Measurements from ENCODE around the gene NRAP.

Gene NRAP

DNA sequence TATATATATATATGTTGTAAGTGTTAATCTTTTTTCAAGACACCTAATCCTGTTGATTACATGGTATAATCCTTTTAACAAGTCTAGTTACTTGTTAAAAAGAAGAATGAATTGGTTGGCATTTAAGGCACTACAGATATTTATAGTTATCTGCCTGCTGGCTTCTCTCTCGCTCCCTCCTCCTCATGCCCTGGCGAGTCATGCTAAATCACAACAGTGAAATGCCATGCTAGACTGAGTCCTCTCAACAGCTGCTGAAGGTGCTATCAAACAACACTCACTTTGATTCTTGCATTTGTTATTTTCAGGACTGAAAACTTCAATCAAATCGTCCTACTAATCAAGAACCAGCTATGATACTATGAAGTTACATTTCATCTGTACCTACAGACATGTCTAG is 15.4 kb downstream of the NRAP start:
- Histone ChIP-seq H3K4me1 (ENCODE audit: insufficient read depth, low read length, severe bottlenecking) (no peaks in the 10 kb centered on the region), H4K20me1 (ENCODE audit: insufficient read depth, low read length) (no peaks in the 10 kb centered on the region), H3K27me3 (ENCODE audit: insufficient read depth, low read length) (no peaks in the 10 kb centered on the region; the same call in none of the 2 replicates), H3K9ac (ENCODE audit: low read length) (no peak overlapping the region), H3K4me2 (ENCODE audit: low read length) (no peak overlapping the region), H2AFZ (ENCODE audit: low read length) (no peak overlapping the region), H3F3A (ENCODE audit: insufficient read depth, low read length) (no peaks in the 10 kb centered on the region), H3K36me3 (ENCODE audit: insufficient read depth, low read length) (no peaks in the 10 kb centered on the region), H3K27ac (ENCODE audit: low read depth, low read length, poor library complexity, severe bottlenecking) (no peak overlapping the region), H3K9me2 (ENCODE audit: low read depth, low read length) (no peaks in the 10 kb centered on the region), H3K79me2 (ENCODE audit: insufficient read depth, low read length) (no peaks in the 10 kb centered on the region), H3K4me3 (ENCODE audit: low read depth, low read length, poor library complexity, severe bottlenecking) (no peak overlapping the region), H3K9me3 (ENCODE audit: low read length) (no peaks in the 10 kb centered on the region)
- no peak for TF ChIP-seq EZH2 (IDR thresholded peaks at IDR 0.05; ENCODE audit: borderline replicate concordance, low read length)
- TF ChIP-seq, protein P1, sequence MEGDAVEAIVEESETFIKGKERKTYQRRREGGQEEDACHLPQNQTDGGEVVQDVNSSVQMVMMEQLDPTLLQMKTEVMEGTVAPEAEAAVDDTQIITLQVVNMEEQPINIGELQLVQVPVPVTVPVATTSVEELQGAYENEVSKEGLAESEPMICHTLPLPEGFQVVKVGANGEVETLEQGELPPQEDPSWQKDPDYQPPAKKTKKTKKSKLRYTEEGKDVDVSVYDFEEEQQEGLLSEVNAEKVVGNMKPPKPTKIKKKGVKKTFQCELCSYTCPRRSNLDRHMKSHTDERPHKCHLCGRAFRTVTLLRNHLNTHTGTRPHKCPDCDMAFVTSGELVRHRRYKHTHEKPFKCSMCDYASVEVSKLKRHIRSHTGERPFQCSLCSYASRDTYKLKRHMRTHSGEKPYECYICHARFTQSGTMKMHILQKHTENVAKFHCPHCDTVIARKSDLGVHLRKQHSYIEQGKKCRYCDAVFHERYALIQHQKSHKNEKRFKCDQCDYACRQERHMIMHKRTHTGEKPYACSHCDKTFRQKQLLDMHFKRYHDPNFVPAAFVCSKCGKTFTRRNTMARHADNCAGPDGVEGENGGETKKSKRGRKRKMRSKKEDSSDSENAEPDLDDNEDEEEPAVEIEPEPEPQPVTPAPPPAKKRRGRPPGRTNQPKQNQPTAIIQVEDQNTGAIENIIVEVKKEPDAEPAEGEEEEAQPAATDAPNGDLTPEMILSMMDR (IDR thresholded peaks at IDR 0.05; ENCODE audit: low read length), result no peak

DNA sequence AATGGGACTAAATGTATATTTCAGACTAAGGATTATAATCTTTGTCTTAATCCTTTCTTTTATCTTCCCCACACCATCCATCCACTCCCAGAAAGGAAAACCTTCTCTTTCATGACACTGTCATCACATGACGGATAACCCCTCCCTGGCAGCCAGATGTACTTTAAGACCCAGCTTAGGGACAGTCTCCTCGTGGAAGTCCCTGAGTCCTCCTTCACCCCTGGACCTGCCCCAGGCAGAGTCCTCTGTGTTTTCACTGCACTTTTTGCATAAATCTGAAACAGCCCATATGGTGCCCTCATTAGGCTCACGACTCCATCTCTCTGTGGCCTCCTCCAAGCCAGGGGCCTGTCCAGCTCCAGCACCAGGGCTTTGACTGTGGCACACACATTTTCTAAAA is 16.0 kb downstream of the NRAP start:
- H4K20me1 ChIP-seq (ENCODE audit: insufficient read depth, low read length), result no peaks in the 10 kb centered on the region
- no peak overlapping the region for H2AFZ ChIP-seq (ENCODE audit: low read length)

DNA sequence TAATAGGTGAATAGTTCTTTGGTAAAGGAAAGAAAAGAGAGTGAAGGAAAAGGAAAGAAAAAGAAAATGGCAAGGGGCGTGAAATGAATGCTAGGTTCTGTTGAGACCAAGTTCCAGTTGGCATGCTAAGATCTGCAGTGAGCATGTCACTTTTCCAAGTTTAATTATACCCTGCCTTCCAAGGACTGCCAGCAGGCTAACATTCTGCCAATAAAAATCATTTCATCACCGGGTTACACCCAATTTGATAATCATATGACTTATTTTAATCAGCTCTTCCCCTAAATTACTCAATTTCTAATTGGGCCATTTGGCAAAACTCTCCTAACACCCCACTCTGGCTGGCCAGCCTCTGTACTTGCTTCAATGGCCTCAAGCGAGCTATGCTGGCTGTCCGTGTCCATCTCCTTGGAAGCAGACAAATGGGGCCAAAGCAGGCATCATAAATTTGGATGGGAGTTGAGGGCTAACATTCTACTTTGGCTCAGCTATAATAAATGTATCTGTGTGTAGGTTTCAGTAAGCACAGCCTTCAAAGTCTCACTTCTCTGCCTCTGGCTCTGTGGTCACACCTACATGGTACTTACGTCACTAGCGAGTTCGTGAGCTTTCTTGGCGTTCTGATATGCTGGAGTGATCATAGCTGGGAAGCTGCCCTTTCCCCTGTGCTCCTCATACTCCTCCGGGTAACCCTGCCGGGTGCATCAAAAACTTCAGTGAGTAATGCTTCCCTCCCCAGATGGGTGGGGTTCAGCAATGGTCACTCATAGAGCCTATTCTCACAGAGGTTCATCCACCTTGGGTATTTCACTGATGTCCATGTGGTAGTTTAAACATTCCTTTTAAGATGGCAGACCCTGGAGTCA is 17.3 kb downstream of the NRAP start:
- Histone ChIP-seq H3K4me2 (ENCODE audit: low read length) (no peak overlapping the region), H3K9me3 (ENCODE audit: low read length) (no peaks in the 10 kb centered on the region), H3F3A (ENCODE audit: insufficient read depth, low read length) (no peaks in the 10 kb centered on the region), H3K4me1 (ENCODE audit: insufficient read depth, low read length, severe bottlenecking) (no peaks in the 10 kb centered on the region), H3K36me3 (ENCODE audit: insufficient read depth, low read length) (no peaks in the 10 kb centered on the region), H3K9ac (ENCODE audit: low read length) (no peak overlapping the region), H4K20me1 (ENCODE audit: insufficient read depth, low read length) (no peaks in the 10 kb centered on the region), H3K79me2 (ENCODE audit: insufficient read depth, low read length) (no peaks in the 10 kb centered on the region), H3K4me3 (ENCODE audit: low read depth, low read length, poor library complexity, severe bottlenecking) (no peak overlapping the region), H3K9me2 (ENCODE audit: low read depth, low read length) (no peaks in the 10 kb centered on the region), H2AFZ (ENCODE audit: low read length) (no peak overlapping the region), H3K27me3 (ENCODE audit: insufficient read depth, low read length) (no peaks in the 10 kb centered on the region; the same call in 1 of the 2 replicates), H3K27ac (ENCODE audit: low read depth, low read length, poor library complexity, severe bottlenecking) (no peak overlapping the region)
- TF ChIP-seq EZH2 (IDR thresholded peaks at IDR 0.05; ENCODE audit: borderline replicate concordance, low read length), result no peak
- TF ChIP-seq, protein P1 (IDR thresholded peaks at IDR 0.05; ENCODE audit: low read length), result no peak

More for the DNA sequence above, 16.0 kb downstream of the NRAP start:
- no peaks in the 10 kb centered on the region for H3K4me1 ChIP-seq (ENCODE audit: insufficient read depth, low read length, severe bottlenecking)
- no peak overlapping the region for H3K4me2 ChIP-seq (ENCODE audit: low read length)
- no peaks in the 10 kb centered on the region; the same call in none of the 2 replicates for H3K27me3 ChIP-seq (ENCODE audit: insufficient read depth, low read length)
- no peak overlapping the region for H3K27ac ChIP-seq (ENCODE audit: low read depth, low read length, poor library complexity, severe bottlenecking)
- no peak overlapping the region for H3K9ac ChIP-seq (ENCODE audit: low read length)
- no peaks in the 10 kb centered on the region for H3F3A ChIP-seq (ENCODE audit: insufficient read depth, low read length)
- H3K9me2 ChIP-seq (ENCODE audit: low read depth, low read length), result no peaks in the 10 kb centered on the region
- no peaks in the 10 kb centered on the region for H3K36me3 ChIP-seq (ENCODE audit: insufficient read depth, low read length)
- no peaks in the 10 kb centered on the region for H3K79me2 ChIP-seq (ENCODE audit: insufficient read depth, low read length)
- H3K9me3 ChIP-seq (ENCODE audit: low read length), result no peaks in the 10 kb centered on the region
- TF ChIP-seq, protein P1 (IDR thresholded peaks at IDR 0.05; ENCODE audit: low read length), result no peak
- TF ChIP-seq EZH2 (IDR thresholded peaks at IDR 0.05; ENCODE audit: borderline replicate concordance, low read length), result no peak
- no peak overlapping the region for H3K4me3 ChIP-seq (ENCODE audit: low read depth, low read length, poor library complexity, severe bottlenecking)
